Fibroblast of lung (primary cell): ENCODE results near the gene KIF5A.

Experiments
- CTCF ChIP-seq, 2 donors: IDR thresholded peaks in 1 of 2; conservative IDR thresholded peaks in 1 of 2; 1 replicate in 1 of 2; 2 replicates in 1 of 2; pipeline ENCODE4 v1.5.1; 2011 to 2012; ENCODE audit warnings: low read length in 2 of 2, control low read depth in 1 of 2, inconsistent platforms in 1 of 2, low read depth in 1 of 2, mild to moderate bottlenecking in 1 of 2
- EZH2 ChIP-seq: IDR thresholded peaks from 2 replicates; pipeline ENCODE4 v1.5.1; 2012; ENCODE audit warnings: low read length, control low read depth, mild to moderate bottlenecking; ENCODE audit errors: missing control alignments

GRCh38 chr12:57549203-57549908 is 488 bp upstream of the KIF5A start:
- peak; percentile 61 for TF ChIP-seq EZH2
- no peak for TF ChIP-seq CTCF (conservative IDR thresholded peaks at IDR 0.05 in 1 of 2, IDR thresholded peaks at IDR 0.05 in 1 of 2; ENCODE audit: low read depth in 1 of 2, low read length in 2 of 2)
